HT1080 (cell line): ENCODE results near the gene TTLL8. TPM values are rescaled to one million over a fixed set of nuclear protein-coding genes. Genes with fewer than 3 reads are reported as not detected.
"Not testable (repeated sequence)": the region's sequence is repeated elsewhere in the genome, so short reads cannot be mapped to it uniquely, and the experiment has no call there.

Experiments used
- DNase-seq: peaks from one replicate; pipeline ENCODE4 v3.0.0-alpha.2; 2015; ENCODE audit warnings: low read depth
- polyA plus RNA-seq, 2 experiments: library from polyadenylated mRNA; depleted of rRNA; stranded (reverse); fragments of >200 nt; gene quantifications; 2 replicates each; pipeline ENCODE4 v1.2.3, GENCODE V29; 2015
- total RNA-seq: library from RNA; depleted of rRNA; stranded (reverse); fragments of >200 nt; shearing (Covaris generic); gene quantifications from 2 replicates; pipeline ENCODE4 v1.2.3, GENCODE V29; 2014; rRNA removed

TTLL8 gene
- not detected in 2 replicates for total RNA-seq
- not detected in 2 replicates for polyA plus RNA-seq (2015; cell fraction: cytosol; rRNA removed)
- polyA plus RNA-seq (2015; cell fraction: nucleus; rRNA removed), result not detected in 2 replicates

DNA sequence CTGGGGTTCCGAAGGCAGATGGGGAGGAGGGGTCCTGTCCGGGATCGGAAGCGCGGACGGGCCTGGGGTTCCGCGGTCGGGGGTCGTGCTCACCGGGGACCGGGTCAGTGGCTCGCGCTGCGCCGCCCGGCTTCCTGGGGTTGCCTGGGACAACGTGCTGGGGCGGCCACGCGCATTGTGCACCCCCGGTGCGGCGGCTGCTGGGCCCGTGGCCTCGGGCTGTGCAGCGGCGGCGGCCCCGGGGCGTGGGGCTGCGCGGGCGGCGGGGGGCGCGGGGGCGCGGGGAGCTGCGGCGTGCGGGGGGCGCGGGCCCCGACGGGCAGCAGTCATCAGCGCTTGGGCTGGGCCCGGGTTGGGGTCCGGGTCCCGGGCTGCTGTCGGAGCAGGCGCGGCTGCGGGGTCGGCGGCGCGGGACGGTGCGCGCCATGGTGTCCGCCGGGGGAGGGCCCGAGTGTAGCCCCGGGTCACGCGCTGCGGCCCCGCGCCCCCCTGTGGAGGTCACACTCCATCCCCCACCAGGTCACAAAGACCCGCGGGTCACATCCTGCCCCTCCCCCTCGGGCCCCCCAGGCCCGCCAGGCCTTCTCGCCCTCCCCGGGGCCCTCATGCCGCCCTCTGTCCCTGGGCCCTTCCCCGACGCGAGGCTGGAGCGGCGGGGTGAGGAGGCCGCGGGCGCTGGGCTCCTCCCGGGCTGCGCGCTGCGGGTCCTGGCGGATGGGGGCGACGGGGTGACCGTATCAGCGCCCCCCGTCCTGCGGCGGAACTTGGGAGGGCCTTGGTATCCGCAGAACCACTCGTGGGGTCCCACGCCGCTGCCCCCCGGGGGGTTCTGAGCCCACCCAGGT lies at the start of gene TTLL8:
TSS of gene TTLL8 (minus strand) at position 238 of the 845 bp plus-strand sequence.
- no peak for DNase-seq

DNA sequence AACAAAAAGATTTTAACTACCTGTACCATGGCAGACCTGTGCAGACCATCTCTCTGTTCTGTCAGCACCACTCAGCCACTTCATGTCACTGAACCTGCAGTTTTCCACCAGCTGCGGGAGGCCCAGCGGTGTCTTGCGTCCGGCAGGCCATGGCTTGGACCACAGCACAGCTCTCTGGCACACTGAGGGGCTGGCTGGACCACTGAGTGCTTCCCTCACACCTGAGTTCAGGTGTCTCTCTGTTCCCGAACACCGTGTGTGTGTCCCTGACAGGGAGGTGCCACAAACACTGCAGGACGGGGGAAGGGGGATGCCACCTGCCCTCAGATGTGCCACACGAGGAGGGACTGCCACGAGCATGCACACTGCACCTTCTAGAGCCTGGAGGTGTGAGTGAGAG lies 49.4 kb upstream of the TTLL8 start:
- no peak for DNase-seq

DNA sequence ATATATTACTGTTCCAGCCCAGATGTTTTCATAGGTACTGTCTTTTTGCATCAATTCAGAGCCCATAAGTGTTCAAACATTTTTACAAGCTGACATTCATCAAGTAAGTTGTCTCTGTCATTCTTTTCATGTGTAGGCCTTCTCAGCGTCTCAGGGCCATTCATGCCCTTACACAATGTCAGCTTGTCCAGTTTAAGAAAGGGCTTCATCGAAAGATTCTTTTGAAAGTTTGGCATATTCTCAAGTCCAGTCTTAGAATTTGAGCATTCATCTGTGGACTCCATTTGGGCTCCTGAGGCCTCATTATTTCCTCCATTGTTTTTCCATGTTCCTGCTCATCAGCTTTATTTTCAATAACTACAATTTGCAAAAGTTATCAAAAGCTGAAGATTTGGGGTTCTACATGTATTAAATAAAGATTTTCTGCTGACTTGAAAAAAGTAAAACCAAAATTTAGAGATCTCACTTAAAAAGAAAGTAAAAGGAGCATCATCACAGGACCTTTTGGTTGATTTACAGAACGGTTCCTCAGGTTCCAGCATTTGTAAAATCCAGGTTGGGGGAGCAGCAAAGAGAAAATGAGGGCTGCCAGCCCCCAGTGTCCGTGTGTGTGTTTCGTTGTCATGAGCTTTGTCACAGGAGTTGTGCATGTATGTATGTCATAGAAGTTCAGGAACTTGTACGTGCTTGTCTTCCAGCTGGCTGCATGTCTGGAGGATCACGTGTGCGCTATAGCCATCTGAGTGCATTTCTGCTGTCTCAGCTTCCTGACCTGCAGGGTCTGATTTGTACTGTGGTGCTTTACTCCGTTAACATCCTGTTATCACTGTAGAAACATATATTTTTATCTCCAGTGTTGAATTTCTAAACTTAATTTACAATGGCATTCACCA lies 47.4 kb upstream of the TTLL8 start:
- DNase-seq, result no peak

DNA sequence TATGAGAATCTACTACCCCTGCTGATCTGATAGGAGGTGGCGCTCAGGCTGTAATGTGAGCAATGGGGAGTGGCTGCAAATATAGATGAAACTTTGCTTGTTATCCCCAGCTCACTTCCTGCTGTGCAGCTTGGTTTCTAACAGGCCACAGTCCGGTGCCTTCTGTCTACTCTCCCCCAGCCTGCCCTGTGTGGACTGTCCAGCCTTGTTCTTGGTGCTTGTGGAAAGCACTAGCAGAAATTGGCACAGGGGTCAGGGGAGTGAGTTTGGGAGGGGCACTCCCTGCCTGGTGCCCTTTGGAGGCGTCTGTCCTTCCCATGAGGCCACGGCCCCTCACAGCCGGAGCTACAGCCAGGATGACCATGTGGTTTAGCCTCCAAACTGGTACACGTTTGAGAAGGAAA lies 46.0 kb upstream of the TTLL8 start:
- no peak for DNase-seq

DNA sequence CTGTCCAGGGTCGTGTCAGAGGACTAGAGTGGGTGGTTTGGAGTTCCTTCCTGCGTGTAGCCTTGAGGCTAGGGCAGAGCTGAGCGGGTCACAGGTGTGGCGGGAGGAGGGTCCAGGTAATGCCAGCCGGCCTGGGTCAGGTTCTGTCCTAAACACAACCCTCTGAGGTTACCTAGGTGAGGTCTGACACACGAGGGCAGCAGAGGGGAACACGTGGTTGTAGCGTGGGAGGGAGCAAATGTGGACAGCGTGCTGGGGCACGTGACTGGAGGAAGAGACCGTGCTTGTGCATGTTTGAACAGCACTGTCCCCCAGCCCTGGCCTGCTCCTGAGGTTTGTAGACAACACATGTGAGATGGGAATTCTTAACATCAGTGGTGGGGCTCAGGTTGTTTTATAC lies 44.8 kb upstream of the TTLL8 start:
- no peak for DNase-seq

DNA sequence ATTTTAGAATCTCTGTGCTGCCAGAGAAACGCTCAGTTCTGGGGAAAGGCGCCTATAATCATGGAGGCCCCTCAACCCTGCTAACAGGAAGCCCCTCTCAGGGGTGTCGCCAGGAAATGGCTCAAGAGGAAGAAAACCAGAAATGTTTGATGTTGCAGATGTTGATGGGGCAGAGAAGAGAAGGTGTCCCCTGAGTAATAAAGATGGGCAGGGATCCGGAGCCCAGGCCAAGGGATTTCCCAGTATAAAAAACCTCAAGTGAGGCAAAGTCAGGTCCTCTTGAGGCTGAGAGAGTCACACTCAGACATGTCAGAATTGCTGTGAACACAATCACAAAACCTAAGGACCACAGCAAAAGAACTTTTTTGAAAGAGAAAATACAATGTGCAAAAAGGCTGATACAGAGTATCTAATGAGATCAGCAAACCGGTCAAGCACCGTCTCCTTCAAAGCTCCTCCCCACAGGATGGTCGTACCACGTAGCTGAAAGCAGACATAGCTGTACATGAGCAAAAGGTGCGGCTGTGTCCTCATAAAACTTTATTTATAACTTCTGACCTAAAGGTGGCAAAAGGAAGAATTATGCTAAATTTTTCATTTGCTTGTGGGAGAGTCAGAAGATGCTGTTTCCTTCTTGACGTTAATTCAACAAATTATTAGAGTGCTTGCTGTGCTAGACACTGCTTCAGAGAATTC lies 43.9 kb upstream of the TTLL8 start:
- DNase-seq, result no peak

DNA sequence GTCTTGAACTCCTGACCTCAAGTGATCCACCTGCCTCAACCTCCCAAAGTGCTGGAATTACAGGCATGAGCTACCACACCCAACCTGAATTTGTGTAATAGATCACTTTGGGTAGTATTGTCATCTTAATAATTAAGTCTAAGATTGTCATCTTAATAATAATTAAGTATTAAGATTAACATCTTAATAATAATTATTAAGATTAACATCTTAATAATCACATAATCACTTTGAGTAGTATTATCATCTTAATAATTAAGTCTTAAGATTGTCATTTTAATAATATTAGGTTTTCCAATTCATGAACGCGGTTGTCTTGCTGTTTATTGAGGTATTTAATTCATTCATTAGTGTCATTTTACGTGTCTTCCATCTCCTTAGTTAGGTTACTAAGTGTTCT lies 40.0 kb upstream of the TTLL8 start:
- no peak for DNase-seq

DNA sequence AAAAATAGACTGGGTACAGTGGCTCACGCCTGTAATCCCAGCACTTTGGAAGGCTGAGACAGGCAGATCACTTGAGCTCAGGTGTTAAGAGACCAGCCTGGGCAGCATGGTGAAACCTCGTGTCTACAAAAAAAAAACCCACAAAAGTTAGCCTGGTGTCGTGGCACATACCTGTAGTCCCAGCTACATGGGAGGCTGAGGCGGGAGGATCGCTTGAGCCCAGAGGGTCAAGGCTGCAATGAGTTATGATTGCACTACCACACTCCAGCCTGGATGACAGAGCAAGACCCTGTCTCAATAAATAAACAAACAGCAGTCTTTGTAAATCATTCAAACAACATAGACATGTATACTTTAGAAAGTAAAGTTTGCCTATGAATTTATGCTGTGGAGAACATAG lies 34.2 kb upstream of the TTLL8 start:
- no peak for DNase-seq

DNA sequence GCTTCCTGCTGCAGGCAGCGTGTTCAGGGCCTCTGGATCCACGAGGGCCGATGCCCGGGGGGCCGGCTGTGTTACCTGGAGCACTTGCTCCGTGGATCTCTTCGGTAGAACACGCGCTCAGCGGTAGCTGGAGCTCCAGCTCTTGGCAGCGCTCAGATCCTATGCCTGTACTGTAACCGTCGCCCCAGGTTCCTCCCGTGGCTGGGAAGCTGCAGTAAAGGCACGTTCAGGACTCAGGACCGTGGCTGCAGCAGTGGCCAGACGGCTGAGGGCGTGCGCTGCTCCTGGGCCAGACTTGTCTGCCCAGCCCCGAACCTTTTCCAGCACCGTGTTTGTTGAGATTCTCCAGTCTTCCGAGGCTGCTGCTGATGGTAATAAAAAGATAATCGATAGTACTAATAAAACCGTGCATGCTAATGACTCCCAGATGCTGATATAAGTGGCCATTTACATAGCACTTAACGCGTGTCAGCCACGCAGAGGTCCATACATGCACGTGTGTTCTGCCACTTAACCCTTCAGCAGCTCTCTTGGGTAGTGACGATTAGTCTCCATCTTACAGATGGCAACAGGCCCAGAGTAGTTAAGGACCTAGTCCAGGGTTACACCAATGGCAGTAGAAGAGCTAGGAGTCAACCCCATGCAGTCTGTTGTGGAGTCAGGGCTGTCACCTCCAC lies 33.1 kb upstream of the TTLL8 start:
- no peak for DNase-seq

DNA sequence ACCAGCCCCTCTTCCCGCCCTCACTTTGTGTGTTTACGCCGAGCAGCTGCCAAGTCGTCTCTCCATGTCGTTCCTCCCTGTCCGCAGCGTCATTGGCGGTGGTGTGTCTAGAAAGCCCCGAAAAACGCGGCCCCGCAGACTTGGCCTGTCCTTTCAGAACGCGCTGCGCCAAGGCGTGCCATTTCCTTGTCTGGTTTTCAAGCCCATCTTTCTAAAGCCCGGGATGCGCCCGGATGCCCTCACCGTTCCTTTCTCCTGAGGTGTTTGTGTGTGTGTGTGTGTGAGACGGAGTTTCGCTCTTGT lies 32.3 kb upstream of the TTLL8 start:
- no peak for DNase-seq

DNA sequence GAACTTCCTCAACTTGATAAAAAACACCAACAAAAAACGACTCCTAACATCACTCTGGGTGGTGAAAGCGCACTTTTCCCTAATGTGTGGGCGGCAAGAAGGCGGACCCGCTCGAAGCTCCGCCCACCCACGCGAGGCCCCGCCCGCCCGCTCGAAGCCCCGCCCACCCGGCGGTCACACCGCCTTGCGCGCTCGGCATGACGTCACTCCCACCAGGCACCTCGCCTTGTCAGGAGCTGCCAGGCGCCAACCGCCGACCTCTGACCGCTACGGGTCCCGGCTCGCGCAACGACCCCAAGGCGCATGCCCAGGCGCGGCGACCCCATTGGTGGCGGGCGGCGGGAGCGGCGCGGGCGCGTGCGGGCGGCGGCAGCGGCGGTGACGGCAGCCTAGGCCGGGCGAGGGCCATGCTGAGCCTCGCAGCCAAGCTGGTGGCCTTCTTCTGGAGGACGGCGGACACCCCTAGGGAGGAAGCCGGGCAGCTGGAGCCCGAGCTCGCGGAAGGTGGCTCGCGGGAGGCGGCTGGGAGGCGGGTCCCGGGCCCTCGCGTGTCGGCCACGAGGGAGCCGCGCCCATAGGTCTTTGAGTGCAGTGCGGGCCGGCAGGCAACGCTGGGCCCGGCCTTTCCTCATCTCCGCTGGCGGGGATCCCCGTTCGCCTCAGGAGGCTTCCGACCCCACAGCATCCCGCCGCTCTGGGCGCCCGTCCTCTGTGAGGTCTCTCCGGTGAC lies 31.7 kb upstream of the TTLL8 start, which contains the start of gene MOV10L1:
TSS of gene MOV10L1 (plus strand) at position 325 of the 730 bp plus-strand sequence. CDS start at position 408, 83 bp downstream.
- no peak for DNase-seq

DNA sequence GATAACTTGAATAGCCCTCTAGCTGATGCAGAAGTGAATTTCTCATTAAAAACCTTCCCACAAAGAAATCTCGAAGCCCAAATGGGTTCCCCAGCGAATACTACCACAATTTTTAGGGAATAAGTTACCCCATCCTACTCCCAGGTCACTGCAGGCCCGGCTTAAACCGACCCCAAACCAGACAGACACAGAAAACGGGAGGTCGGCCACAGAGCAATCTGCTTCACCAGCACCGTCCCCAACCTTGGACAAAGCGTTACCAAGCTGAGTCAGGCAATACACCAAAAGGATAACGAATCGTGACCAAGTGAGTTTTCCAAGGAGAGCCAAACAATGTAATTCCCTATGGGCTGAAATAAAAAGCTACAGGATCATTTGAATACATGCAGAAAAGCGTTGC lies 31.1 kb upstream of the TTLL8 start:
- no peak for DNase-seq

DNA sequence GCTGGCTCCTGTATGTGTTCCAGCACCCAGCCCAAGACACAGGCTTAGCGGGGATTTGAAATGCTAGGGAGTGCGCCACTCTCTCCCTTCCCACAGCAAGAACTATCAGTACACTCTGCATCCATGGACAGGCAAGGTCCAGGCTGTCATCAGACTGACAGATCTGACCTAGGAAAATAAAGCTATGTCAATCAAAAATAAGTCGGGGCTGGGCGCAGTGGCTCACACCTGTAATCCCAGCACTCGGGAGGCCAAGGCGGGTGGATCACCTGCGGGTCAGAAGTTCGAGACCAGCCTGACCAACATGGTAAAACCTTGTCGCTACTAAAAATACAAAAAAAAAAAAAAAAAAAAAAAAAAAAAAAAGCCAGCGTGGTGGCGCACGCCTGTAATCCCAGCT lies 30.0 kb upstream of the TTLL8 start:
- DNase-seq, result no peak

DNA sequence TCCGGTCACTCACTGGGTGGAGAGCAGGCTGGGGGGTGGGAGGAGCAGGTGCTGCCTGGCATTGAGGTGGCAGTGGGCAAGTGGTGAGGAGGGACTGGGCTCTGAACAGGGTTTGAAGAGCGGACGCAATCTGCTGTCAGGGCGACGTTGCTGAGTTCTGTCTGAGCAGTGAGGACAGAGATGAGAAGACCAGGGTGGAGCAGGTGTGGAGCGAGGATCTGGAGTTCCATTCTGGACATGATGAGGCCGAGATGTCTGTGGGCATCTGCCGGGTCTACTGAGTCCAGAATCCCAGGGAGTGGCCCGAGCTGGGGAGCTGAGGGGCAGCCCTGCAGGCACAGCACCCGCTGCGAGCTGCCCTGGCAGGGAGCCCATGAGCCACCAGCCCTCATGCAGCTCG lies 29.5 kb upstream of the TTLL8 start:
- DNase-seq, result no peak

DNA sequence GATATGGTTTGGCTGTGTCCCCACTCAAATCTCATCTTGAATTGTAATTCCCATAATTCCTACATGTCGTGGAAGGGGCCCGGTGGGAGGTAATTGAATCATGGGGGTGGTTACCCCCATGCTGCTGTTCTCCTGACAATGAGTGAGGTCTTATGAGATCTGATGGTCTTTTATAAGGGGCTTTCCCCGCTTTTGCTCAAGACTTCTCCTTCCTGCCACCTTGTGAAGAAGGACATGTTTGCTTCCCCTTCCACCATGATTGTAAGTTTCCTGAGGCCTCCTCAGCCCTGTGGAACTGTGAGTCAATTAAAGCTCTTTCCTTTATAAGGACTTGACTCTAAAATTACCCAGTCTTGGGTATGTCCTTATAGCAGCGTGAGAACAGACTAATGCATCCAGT lies 28.9 kb upstream of the TTLL8 start:
- not testable (repeated sequence) for DNase-seq

DNA sequence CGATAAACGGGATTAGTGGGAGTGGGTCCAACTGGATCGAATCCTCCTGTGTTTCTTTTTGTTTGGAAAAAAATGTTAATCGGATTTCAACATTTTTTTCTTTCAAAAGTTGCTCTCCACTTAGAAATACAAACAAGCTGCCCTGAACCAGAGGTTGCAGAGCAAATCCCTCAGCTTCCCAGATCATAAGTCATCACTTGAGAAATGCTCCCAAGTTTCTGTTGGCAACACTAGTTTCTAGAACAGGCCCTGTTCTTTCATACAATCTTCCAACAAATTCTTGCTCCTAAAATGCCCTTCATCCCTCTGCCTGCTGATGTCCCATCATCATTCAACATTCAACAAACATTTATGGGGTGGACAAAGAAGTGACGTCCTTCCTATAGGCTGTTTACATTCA lies 28.4 kb upstream of the TTLL8 start:
- DNase-seq, result no peak

DNA sequence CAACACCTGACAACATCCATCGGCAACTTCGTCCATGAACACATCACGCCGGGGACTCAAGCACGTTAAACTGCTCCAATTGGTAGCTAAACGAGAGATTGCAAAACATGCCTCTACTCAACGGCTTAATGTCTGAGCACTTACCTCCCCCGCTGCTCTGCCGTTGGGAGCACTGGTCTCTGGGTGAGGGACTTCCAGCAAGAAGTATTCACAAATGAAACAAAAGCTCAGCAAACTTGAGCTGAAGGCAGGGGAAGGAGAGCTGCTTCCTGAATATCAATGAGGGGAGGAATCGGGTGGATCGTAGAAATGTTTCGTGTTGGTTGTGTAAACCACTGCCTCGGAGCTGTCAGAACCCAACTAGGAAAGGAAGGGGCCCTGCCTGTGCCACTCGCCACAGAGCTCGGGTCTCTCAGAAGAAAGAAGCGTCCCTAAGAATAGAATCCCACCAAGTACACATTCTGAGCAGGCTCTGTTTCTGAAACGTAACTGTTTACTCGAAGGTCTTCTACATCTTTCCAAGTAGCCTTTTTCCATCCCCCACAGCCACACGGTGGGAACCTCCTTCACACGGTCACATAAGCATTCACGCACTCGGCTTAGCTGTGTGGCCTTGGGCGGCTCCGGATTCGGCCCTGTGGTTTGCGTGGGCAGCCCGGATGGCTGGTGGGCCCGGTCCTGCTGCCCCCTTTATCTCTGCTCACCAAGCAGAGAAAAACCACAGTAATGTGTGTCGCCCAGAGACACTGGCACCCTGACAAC lies 27.3 kb upstream of the TTLL8 start, which contains the start of gene MLC1:
TSS of gene MLC1 (minus strand) at position 216 of the 762 bp plus-strand sequence. CDS start 524 bp downstream, outside the sequence.
- DNase-seq, result no peak

DNA sequence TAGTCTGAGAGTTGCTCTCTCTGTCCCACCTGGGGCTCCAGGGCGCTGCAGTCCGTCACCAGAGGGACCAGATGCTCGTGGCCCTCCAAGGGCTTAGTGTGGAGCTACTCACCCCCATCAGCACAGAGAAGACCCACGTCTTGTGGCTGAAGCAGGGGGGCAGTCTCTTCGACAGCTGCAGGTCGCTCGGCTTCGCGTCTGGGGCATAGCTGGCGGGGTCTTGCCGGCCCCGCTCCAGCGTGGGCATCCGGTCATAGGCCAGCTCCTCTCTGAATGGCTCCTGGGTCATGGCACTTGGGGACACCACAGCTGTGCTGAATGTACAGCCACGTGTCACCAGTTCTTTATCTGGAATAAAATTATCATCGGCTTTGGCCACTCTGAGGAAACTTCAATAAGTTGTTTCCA lies 26.5 kb upstream of the TTLL8 start:
- DNase-seq, result no peak

DNA sequence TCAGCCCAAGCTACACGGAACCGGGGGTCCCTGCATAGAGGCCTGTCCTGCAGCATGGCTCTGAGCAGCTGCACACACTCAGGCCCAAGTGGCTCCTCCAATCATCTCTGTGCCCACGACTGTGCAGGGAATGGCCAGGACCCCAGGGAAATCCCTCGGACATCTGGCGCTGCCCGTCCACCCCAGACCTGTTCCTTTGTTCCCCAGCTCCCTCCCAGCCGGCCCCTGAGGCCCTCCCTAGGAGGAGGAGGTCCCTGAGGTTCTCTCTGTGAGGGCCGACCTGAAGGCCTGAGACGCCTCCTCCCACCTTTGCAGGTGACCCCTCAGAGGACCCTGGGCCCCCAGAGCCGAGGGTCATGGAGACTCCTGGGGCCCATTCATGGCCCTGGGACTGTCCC lies 26.0 kb upstream of the TTLL8 start:
- DNase-seq, result no peak
